GM18505 (cell line): ENCODE data around the gene PREP.

ENCODE experiments used
- ATAC-seq: cut with Tn5 transposase; IDR thresholded peaks from one replicate; pipeline ENCODE4 v1.9.1; 2021; ENCODE audit not compliant: unreplicated experiment
- POLR2A ChIP-seq: IDR thresholded peaks from 4 replicates; pipeline ENCODE4 v1.6.1; 2011; ENCODE audit warnings: borderline replicate concordance; ENCODE audit not compliant: insufficient read depth, insufficient read length; ENCODE audit errors: extremely low read depth

PREP gene

DNA sequence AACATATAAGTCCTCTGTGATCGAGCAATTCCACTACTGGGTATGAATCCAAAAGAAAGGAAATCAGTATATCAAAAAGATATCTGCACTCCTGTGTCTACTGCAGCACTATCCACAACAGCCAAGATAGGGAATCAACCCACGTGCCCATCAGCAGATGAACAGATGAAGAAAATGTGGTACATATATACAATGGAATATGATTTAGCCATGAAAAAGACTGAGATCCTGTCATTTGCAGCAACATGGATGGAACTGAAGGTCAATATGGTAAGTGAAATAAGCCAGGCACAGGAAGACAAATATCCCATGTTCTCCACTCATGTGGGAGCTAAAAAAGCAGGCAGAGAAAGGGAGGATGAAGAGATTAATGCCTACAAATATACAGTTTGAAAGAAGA is 127.3 kb downstream of the PREP start:
- no peak for TF ChIP-seq POLR2A

DNA sequence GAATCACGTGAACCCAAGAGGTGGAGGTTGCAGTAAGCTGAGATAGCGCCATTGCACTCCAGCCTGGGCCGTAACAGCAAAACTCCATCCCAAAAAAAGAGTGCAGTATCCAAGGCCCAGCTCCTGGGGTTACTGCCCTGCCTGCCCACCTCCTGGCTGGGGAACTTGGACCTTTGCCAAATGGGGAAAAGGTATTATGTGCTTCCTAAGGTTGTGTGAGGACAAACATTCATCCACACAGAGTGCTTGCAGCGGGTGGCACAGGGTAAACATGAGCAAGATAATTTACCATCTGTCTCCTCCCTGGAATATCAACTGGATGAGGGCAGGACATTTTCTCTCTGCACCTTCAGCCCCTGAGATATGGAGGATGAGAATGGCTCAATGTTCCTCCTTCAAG is 128.2 kb downstream of the PREP start:
- no peak for TF ChIP-seq POLR2A
- no peak for ATAC-seq

More for the DNA sequence above, 127.3 kb downstream of the PREP start:
- no peak for ATAC-seq

DNA sequence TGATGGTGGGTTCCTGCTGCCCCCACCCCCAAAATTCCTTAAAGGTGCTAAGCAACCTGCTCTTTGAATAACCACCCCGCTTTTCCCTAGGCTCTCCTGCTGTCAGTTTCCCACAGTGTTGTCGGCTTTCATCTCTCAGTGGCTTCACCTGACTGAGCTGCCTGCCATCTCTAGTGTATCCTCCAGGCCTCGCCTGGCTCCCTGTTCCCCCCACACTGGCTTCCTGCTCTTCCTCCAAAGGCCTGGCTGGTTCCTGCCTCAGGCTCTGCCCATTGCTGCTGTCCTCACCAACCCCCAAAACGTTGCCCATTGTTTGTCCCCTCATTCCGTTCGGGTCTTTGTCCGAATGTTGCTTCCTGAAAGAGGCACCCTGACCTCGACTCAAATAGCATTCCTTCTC is 129.3 kb downstream of the PREP start:
- no peak for TF ChIP-seq POLR2A

DNA sequence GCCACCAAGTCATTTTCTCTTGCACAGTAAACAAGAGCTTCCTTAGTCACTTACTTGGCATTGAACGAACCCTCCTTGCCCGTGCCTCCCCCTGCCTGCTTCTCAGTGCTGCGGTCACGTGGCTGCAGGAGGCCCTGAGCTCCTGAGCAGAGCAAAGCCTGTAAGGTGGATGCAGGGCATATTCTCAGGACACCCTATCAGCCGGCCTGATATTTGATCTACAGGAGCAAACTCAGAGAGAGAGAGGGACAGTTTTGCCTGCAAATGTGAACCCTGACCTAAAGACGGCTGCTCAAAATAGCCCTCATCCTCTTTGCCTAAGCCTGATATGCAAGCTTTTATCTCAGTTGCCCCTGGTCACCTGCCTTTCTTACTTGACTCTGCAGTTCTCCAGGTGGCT is 130.1 kb downstream of the PREP start:
- TF ChIP-seq POLR2A = no peak
- no peak for ATAC-seq

More for the DNA sequence above, 129.3 kb downstream of the PREP start:
- ATAC-seq = no peak

GRCh38 chr6:105270511-105270910 is 132.4 kb downstream of the PREP start:
- ATAC-seq = no peak
- no peak for TF ChIP-seq POLR2A

GRCh38 chr6:105269390-105269789 is 133.5 kb downstream of the PREP start:
- ATAC-seq = no peak
- no peak for TF ChIP-seq POLR2A

GRCh38 chr6:105263685-105264610 is 138.9 kb downstream of the PREP start:
- TF ChIP-seq POLR2A = no peak
- no peak for ATAC-seq

GRCh38 chr6:105259913-105260889 is 142.7 kb downstream of the PREP start:
- ATAC-seq = no peak
- TF ChIP-seq POLR2A = no peak

- ATAC-seq = no peak
- TF ChIP-seq POLR2A = no peak
Measured at GRCh38 chr6:105258816-105259215, 144.1 kb downstream of the PREP start.

DNA sequence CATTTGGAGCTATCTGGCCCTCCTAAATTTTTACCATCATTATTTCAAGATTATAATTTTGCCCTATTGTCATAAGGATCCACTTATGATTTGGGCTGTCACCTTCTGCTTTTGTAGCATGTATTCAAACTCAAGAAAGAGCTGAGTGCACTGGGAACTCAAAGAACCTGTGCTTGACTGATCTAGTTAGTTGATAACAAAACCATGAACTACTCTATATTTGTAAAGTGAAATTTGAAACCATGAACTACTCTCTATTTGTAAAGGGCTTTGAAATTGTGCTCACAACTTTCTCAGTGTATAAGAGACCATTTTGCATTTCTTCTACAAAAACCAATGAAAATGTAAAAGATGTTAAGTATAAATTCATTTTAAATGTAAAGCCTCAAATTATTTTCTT is 145.5 kb downstream of the PREP start:
- ATAC-seq = no peak
- no peak for TF ChIP-seq POLR2A

DNA sequence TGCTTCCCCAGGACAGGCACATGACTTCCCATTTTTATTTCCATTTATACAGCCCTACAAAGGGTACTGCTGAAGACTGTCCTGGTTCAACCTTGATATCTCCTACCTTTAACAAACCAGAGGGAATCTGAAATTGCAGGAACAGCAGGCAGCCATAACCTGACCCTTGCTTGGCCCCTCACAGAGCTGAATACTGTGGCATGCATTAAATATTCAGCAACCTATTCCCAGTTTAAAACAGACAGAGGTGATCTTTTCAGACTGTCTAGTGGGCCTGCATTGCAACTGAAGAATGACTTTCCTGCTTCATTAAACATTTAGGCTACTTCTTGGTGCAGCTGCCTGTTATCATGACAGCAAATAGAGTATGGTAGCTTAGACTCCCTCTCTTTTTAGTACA is 146.3 kb downstream of the PREP start:
- no peak for TF ChIP-seq POLR2A
- ATAC-seq = no peak

GRCh38 chr6:105253787-105254186 is 149.1 kb downstream of the PREP start:
- ATAC-seq = no peak
- no peak for TF ChIP-seq POLR2A

- no peak for TF ChIP-seq POLR2A
- no peak for ATAC-seq
Measured at GRCh38 chr6:105251689-105252088, 151.2 kb downstream of the PREP start.

DNA sequence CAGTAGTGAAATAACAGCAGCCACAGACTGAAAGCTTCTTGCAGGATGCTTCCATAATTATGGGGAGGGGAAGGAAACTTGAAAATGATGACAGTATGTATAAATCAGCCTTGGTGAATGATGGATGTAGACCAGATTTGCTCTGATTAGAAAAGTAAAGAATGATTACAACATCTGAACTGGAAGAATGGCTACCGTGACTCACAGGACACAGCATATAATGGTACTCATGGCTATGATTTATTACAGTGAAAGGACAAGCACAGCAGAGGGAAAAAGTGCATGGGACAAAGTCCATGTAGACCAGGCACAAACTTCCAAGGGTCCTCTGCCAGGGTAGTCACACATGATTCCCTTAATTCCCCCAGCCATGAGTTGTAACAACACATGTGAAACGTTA is 152.3 kb downstream of the PREP start:
- TF ChIP-seq POLR2A = no peak

GRCh38 chr6:105243487-105243886 is 159.4 kb downstream of the PREP start:
- ATAC-seq = no peak
- TF ChIP-seq POLR2A = no peak

More for the DNA sequence above, 152.3 kb downstream of the PREP start:
- ATAC-seq = no peak
